GM12801 (cell line): Measurements from ENCODE around the gene HS3ST3B1.

Experiments
- TF ChIP-seq, protein P1 (sequence below): IDR thresholded peaks from one replicate; pipeline ENCODE4 v1.5.1; 2011; ENCODE audit warnings: control low read depth; ENCODE audit not compliant: insufficient read length; ENCODE audit errors: extremely low read depth

HS3ST3B1 gene

DNA sequence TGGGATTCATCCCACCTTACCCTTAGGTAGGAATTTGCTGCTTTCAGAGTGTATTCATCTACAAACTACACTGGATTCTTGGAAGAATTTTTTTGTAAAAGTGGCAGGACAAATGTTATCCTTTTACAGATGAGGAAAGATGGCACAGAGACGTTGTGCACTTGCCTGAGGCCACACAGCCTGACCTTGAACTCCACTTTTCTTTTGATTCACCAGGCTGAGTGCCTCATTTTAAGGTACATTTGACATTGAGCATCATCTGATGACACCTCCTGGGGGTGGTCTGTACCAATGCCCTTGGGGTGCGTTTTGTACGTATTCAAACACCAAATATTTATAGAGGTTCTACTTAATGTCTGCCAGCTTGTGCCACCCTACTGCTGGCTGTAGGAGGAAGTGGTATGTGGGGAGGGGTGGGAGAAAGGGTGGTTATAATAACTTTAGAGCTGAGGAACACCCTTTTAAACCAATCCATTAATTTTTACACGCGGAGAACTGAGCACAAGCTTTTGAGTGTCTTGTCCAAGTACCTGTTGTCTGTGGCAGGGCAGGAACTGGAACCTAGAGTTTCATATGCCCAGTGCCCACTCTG is 29.1 kb downstream of the HS3ST3B1 start:
- TF ChIP-seq, protein P1, sequence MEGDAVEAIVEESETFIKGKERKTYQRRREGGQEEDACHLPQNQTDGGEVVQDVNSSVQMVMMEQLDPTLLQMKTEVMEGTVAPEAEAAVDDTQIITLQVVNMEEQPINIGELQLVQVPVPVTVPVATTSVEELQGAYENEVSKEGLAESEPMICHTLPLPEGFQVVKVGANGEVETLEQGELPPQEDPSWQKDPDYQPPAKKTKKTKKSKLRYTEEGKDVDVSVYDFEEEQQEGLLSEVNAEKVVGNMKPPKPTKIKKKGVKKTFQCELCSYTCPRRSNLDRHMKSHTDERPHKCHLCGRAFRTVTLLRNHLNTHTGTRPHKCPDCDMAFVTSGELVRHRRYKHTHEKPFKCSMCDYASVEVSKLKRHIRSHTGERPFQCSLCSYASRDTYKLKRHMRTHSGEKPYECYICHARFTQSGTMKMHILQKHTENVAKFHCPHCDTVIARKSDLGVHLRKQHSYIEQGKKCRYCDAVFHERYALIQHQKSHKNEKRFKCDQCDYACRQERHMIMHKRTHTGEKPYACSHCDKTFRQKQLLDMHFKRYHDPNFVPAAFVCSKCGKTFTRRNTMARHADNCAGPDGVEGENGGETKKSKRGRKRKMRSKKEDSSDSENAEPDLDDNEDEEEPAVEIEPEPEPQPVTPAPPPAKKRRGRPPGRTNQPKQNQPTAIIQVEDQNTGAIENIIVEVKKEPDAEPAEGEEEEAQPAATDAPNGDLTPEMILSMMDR: no peak

DNA sequence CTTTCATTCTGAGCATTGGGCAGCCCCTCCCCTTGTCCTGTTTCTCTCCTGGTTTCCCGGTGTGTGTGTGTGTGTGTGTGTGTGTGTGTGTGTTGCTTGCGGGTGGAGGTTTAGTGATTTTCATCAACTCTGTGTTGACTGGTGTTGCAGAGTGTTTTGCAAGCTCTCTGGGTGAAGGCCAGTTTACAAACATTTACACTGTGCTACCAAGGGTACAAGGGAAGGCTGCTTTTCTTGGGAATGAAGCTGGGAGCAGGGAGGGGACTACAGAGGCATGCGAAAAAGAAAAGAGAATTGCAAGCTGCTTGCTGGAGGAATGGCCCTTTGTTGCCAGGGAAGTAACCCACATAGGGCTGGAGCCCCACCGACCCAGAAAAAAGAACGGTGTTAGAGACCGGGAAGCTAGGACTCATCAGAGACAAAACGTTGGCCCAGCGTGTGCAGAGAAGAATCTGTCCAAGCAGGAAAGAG is 29.6 kb downstream of the HS3ST3B1 start:
- TF ChIP-seq, protein P1: no peak

DNA sequence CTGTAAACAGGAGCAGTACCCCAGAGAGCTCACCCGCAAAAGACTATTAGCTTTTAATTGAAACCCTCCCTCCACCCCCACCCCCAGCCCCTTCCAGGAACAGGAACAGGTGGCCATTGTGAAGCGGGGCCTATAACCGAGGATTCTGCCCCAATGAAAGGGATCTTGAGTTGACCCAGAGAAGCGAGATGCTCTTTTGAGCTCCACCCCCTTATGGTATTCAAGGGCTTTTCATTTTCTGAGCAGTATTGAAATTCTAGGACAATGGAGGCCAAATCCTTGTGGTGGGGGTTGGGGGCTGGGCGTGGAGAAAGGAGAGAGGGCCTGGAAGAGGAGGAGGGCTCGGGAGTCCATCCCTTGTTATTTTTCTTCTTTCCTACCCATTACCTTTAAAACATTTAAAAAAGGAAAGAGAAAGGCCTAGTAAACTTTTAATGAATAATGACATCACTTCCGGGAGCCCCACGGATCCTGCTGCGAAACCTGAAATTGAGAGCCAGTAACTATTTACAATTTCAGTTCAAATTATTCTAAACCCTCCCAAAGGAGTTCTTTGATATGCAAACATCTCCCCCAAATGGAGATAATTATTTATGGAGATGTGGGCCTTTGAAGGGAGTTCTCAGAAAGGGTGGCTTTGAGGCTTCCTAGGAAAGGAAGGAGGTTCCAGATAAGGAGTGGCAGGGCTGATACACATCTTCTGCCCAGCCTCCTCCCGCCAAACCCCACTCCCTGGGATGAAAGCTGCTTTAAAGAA is 30.5 kb downstream of the HS3ST3B1 start:
- TF ChIP-seq, protein P1: no peak

DNA sequence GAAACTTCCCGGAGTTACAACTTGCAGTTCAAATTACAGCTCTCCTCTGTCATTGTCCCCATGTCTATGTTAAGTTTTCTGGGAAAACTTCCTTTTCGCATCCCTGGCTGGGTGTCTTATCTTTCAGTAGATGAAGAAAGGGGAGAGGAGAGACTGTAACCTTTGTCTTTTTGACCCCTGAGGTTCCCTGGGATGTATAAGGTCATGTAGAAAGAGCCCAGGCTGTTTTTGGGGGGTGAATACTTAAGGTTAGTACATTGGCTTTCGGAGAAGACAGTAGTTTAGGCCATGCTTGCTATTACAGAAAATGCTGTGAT is 31.1 kb downstream of the HS3ST3B1 start:
- TF ChIP-seq, protein P1: no peak

DNA sequence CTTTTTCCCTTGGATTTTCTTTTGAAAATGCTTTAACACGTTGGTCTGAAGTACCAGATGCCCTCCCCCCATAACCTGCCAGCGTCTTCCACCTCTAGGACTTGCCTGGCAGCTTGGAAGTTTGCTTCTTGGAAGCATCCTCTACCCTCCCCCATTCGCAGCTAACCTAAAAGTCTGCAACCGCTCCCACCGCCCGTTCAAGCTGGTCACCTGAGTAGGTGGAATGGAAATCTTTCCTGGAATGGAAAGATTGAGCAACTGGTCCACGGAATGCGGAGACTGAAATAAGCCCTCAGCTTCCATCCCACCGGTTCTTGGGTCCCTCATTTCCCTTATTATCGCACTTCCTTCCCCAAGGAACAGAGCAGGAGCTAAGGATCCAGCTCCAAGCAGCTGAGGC is 31.4 kb downstream of the HS3ST3B1 start:
- TF ChIP-seq, protein P1: no peak

DNA sequence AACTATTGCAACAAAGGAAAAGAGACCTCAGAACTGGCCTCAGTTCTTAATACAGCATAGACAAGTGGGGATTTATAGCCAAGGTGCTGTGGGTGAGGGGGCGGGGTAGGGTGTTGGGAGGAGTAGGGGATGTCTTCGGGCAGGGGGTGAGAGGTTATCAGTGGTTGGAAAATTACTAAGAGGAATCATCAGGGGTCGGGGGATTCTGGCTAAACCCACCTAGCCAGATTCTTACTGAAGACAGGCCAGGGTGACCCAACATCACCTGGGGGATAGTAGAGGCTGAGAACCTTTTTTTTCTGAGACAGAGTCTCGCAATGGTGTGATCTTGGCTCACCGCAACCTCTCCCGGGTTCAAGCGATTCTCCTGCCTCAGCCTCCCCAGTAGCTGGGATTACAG is 32.6 kb downstream of the HS3ST3B1 start:
- TF ChIP-seq, protein P1: no peak

DNA sequence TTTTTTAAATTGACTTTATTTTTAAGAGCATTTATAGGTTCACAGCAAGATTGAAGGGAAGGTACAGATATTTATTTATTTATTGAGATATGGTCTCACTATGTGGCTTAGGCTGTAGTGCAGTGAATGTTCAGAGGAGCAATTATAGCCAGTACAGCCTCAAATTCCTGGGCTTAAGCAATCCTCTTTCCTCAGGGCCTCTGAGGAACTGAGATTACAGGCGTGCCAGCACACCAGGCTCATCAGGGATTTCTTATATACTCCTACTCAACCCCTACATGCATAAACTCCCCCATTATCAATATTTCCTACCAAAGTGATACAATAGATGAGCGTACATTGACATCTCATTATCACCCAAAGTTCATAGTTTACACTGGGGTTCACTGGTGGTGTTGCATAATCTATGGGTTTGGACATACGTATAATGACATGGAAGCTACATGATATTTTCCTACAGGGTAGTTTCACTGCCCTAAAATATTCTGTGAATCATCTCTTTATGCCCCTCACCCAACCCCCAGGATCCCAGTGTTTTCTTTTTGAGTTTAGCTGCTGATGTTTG is 33.5 kb downstream of the HS3ST3B1 start:
- TF ChIP-seq, protein P1: no peak
